ENCODE data around the gene SRP68.

SRP68 gene

DNA sequence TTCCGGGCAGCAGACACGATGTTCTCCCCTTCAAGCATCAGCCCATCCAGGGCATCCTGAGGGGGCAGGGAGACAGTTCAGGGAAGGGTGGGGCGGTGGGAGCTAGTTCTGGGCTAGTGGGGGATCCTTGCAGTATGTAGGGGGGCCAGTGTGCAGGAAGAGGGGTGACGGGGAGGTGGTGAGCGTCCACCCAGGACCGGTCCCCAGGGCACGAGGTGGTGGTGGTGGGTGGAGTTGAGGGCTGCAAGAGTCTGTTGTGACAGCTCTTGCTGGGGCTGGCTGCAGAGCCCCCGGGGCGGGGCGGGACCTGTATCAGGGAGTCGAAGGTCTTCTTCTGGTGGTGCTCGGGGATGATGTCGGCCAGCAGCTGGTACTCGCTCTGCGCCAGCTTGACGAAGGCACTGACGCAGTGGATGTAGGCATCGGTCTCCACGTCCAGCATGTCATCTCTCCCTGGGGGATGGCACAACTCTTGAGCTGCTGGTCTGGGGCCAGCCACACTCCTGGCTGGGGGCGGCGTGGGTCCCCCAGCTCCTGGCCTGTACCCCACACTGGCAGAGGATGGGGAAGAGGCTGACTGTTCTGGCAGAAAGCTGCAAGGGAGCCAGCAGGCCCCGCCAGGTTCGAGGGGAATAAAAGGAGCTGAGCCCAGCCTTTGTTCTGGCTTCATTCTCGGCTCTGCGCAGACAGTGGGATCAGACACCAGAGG lies 16.7 kb upstream of the SRP68 start:
- Histone ChIP-seq H3K9ac (ENCODE audit: low read length) (no peak overlapping the region), H3K36me3 (ENCODE audit: insufficient read depth, low read length) (peaks cover 95% of the 10 kb centered on the region), H3K9me3 (ENCODE audit: low read length) (no peaks in the 10 kb centered on the region), H3K27me3 (ENCODE audit: control insufficient read depth in 1 of 2, insufficient read depth in 2 of 2, low read length in 2 of 2) (no peaks in the 10 kb centered on the region), H3K27ac (ENCODE audit: low read depth, low read length) (no peak overlapping the region), H3K4me1 (ENCODE audit: insufficient read depth, low read length) (no peaks in the 10 kb centered on the region), H3K4me3 (ENCODE audit: low read depth in 1 of 2, low read length in 2 of 2) (no peak overlapping the region)

DNA sequence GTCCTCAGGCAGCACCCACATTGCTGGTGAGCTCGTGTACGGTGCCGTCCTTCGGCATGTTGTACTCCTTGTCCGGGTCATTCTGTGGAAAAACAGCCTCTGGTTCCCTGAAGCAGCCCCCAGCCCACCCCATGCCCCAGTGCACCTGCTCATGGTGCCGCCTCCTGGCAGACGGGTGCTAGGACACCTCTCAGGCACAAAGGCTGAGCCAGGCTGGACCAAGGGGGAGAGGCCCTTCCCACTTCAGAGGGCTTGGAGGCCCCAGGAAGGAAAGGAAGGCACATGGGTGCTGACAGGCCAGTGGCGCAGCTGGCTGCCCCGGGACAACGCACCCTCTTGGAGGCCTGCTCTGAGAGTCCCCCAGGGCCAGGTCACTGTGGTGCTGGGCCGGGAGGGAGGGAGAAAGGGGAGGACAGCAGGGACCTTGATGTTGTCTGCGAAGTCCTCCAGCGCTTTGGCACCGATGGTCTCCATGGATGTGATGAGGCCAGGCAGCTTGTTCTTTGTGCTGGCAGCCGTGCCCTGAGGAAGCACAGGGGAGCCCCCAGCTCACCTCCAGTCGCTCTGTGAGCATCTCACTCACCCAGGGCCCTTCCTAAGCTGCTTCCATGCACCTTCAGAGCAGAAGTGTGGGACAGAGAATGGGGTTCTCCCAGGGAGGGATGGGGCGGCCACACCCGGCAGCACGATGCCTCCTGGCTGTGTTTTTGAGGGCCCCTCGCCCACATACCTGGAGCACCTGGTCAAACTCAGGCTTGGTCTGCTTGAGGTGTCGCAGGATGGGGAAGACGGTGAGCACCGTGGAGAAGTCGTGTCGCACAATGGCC lies 15.9 kb upstream of the SRP68 start:
- Histone ChIP-seq H3K27ac (ENCODE audit: low read depth, low read length) (no peak overlapping the region), H3K36me3 (ENCODE audit: insufficient read depth, low read length) (peaks cover 95% of the 10 kb centered on the region), H3K9ac (ENCODE audit: low read length) (no peak overlapping the region), H3K4me3 (ENCODE audit: low read depth in 1 of 2, low read length in 2 of 2) (no peak overlapping the region), H3K27me3 (ENCODE audit: control insufficient read depth in 1 of 2, insufficient read depth in 2 of 2, low read length in 2 of 2) (no peaks in the 10 kb centered on the region), H3K4me1 (ENCODE audit: insufficient read depth, low read length) (no peaks in the 10 kb centered on the region), H3K9me3 (ENCODE audit: low read length) (no peaks in the 10 kb centered on the region)

DNA sequence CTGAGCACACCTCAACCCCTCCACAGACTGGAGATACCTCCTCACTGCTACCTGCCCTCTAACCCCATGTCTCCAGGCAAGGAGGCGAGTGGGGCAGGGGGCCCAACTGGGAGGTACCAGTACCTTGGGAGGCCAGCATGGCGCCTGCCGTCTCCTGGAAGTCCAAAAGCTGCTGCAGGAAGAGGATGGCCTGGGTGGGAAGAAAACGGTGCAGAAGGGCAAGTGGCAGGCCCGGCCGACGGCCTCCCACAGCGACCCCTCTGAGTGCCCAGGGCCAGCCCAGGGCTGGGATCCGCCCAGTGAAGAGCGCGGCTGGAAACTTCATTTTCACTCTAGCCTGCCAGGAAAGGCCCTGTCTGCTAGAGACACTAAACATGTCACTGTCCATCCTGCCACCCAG lies 15.2 kb upstream of the SRP68 start:
- Histone ChIP-seq H3K4me1 (ENCODE audit: insufficient read depth, low read length) (no peaks in the 10 kb centered on the region), H3K27me3 (ENCODE audit: control insufficient read depth in 1 of 2, insufficient read depth in 2 of 2, low read length in 2 of 2) (no peaks in the 10 kb centered on the region)

DNA sequence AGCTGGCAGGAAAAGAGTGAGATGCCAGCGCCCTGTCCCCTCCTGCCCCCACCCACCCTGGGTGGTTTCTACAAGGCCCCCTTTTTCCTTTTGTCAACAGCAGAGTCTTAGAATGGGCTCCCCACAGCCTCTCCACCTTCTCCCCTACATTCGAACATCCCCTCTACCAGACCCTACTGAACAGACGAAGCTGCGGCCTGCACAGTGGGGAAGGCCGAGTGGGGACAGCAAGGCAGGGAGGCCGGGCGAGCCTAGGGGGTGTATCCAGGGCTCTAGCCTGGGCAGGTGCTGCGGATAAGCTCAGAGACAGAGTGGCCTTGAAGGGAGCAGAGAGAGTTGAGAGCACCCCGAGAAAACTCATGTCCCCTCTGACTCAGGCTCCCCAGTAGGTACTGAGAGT lies 14.1 kb upstream of the SRP68 start:
- no peaks in the 10 kb centered on the region for H3K9me3 ChIP-seq (ENCODE audit: low read length)
- peaks cover 84% of the 10 kb centered on the region for H3K36me3 ChIP-seq (ENCODE audit: insufficient read depth, low read length)
- no peak overlapping the region for H3K27ac ChIP-seq (ENCODE audit: low read depth, low read length)
- no peaks in the 10 kb centered on the region for H3K27me3 ChIP-seq (ENCODE audit: control insufficient read depth in 1 of 2, insufficient read depth in 2 of 2, low read length in 2 of 2)
- no peaks in the 10 kb centered on the region for H3K4me1 ChIP-seq (ENCODE audit: insufficient read depth, low read length)
- no peak overlapping the region for H3K9ac ChIP-seq (ENCODE audit: low read length)
- no peak overlapping the region for H3K4me3 ChIP-seq (ENCODE audit: low read depth in 1 of 2, low read length in 2 of 2)

More for the DNA sequence above, 15.2 kb upstream of the SRP68 start:
- no peak overlapping the region for H3K4me3 ChIP-seq (ENCODE audit: low read depth in 1 of 2, low read length in 2 of 2)
- no peaks in the 10 kb centered on the region for H3K9me3 ChIP-seq (ENCODE audit: low read length)
- H3K36me3 ChIP-seq (ENCODE audit: insufficient read depth, low read length) = peaks cover 92% of the 10 kb centered on the region
- no peak overlapping the region for H3K9ac ChIP-seq (ENCODE audit: low read length)
- H3K27ac ChIP-seq (ENCODE audit: low read depth, low read length) = no peak overlapping the region

DNA sequence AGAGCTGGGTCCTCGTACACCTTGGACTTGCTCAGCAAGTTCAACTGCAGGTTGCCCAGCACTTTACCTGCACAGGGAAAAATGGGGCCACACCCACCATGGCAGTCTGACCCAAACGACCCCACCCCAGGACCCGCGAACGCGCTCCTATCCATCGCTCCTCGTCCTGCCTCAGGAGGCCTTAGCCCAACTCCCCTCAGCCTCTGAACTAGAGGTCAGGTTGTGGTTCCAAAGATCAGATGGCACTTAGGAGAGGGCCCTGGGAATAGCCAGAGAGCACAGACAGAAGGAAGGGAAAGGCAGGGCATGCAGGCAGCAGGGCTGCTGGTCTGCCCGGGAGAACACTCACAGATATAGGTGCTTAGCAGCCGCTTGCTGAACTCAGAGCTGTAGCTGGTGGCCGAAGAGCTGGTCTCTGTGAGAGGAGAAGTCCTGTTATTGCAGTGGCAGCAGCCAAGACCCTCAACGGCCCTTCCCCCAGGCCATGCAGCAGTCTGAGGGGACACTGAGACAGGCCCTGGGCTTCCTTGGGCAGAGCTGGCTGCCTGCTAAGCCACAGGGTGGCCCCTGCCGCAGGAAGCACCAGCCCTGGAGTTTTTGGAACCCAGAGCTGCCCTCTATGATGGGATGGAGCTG lies 13.5 kb upstream of the SRP68 start:
- no peaks in the 10 kb centered on the region for H3K4me1 ChIP-seq (ENCODE audit: insufficient read depth, low read length)
- H3K4me3 ChIP-seq (ENCODE audit: low read depth in 1 of 2, low read length in 2 of 2) = no peak overlapping the region
- peaks cover 79% of the 10 kb centered on the region for H3K36me3 ChIP-seq (ENCODE audit: insufficient read depth, low read length)
- H3K27me3 ChIP-seq (ENCODE audit: control insufficient read depth in 1 of 2, insufficient read depth in 2 of 2, low read length in 2 of 2) = no peaks in the 10 kb centered on the region
- no peak overlapping the region for H3K27ac ChIP-seq (ENCODE audit: low read depth, low read length)
- no peak overlapping the region for H3K9ac ChIP-seq (ENCODE audit: low read length)
- H3K9me3 ChIP-seq (ENCODE audit: low read length) = no peaks in the 10 kb centered on the region

GRCh38 chr17:76085066-76085730 lies 12.9 kb upstream of the SRP68 start:
- Histone ChIP-seq H3K9me3 (ENCODE audit: low read length) (no peaks in the 10 kb centered on the region), H3K4me3 (ENCODE audit: low read depth in 1 of 2, low read length in 2 of 2) (no peak overlapping the region), H3K27me3 (ENCODE audit: control insufficient read depth in 1 of 2, insufficient read depth in 2 of 2, low read length in 2 of 2) (peaks cover 0 to under 1% of the 10 kb centered on the region in 2 donors), H3K9ac (ENCODE audit: low read length) (no peak overlapping the region), H3K27ac (ENCODE audit: low read depth, low read length) (no peak overlapping the region), H3K36me3 (ENCODE audit: insufficient read depth, low read length) (peaks cover 74% of the 10 kb centered on the region), H3K4me1 (ENCODE audit: insufficient read depth, low read length) (peaks cover 2% of the 10 kb centered on the region)

GRCh38 chr17:76083536-76084182 lies 11.3 kb upstream of the SRP68 start:
- no peaks in the 10 kb centered on the region for H3K9me3 ChIP-seq (ENCODE audit: low read length)
- H3K36me3 ChIP-seq (ENCODE audit: insufficient read depth, low read length) = peaks cover 59% of the 10 kb centered on the region
- H3K4me1 ChIP-seq (ENCODE audit: insufficient read depth, low read length) = peaks cover 14% of the 10 kb centered on the region
- no peak overlapping the region for H3K27ac ChIP-seq (ENCODE audit: low read depth, low read length)
- H3K4me3 ChIP-seq (ENCODE audit: low read depth in 1 of 2, low read length in 2 of 2) = no peak overlapping the region
- H3K9ac ChIP-seq (ENCODE audit: low read length) = no peak overlapping the region
- H3K27me3 ChIP-seq (ENCODE audit: control insufficient read depth in 1 of 2, insufficient read depth in 2 of 2, low read length in 2 of 2) = peaks cover 7 to 15% of the 10 kb centered on the region in 2 donors

- no peaks in the 10 kb centered on the region for H3K9me3 ChIP-seq (ENCODE audit: low read length)
- no peak overlapping the region for H3K9ac ChIP-seq (ENCODE audit: low read length)
- H3K36me3 ChIP-seq (ENCODE audit: insufficient read depth, low read length) = peaks cover 48% of the 10 kb centered on the region
- peaks cover 14% of the 10 kb centered on the region for H3K4me1 ChIP-seq (ENCODE audit: insufficient read depth, low read length)
- H3K4me3 ChIP-seq (ENCODE audit: low read depth in 1 of 2, low read length in 2 of 2) = no peak overlapping the region
- no peak overlapping the region for H3K27ac ChIP-seq (ENCODE audit: low read depth, low read length)
- H3K27me3 ChIP-seq (ENCODE audit: control insufficient read depth in 1 of 2, insufficient read depth in 2 of 2, low read length in 2 of 2) = peaks cover 17 to 26% of the 10 kb centered on the region in 2 donors
Observed at GRCh38 chr17:76082326-76083251, 10.3 kb upstream of the SRP68 start.

DNA sequence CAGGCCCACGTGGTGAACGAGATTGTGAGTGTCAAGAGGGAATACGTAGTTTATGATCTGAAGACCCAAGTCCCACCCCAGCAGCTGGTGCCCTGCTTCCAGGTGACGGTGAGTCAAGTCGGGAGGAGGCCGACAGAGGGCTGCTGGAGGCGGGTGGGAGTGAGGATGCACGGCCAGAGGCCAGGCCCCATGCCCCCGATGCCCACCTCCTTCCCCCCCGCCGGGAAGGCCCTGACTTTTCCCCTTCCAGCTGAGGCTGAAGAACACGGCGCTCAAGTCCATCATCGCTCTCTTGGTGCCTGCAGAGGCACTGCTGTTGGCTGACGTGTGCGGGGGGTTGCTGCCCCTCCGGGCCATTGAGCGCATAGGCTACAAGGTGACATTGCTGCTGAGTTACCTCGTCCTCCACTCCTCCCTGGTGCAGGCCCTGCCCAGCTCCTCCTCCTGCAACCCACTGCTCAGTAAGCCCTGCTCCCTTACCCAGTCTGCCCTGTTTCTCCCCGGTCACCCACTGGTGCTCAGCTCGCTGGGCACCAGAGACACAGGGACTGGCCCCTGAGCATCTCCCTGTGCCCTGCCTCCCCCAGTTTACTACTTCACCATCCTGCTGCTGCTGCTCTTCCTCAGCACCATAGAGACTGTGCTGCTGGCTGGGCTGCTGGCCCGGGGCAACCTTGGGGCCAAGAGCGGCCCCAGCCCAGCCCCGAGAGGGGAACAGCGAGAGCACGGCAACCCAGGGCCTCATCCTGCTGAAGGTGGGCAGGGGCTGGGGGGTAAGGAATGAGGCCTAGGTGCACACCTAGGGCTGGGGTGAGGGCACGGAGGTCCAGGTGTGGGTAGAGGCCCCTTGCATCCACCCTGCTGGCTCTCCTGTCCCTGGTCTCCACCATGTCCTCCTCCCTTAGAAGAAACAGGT lies 9.2 kb upstream of the SRP68 start:
- H3K9me3 ChIP-seq (ENCODE audit: low read length) = no peaks in the 10 kb centered on the region
- H3K36me3 ChIP-seq (ENCODE audit: insufficient read depth, low read length) = peaks cover 38% of the 10 kb centered on the region
- H3K9ac ChIP-seq (ENCODE audit: low read length) = no peak overlapping the region
- no peak overlapping the region for H3K4me3 ChIP-seq (ENCODE audit: low read depth in 1 of 2, low read length in 2 of 2)
- H3K4me1 ChIP-seq (ENCODE audit: insufficient read depth, low read length) = peaks cover 14% of the 10 kb centered on the region
- no peak overlapping the region for H3K27ac ChIP-seq (ENCODE audit: low read depth, low read length)
- H3K27me3 ChIP-seq (ENCODE audit: control insufficient read depth in 1 of 2, insufficient read depth in 2 of 2, low read length in 2 of 2) = peaks cover 26 to 36% of the 10 kb centered on the region in 2 donors
